Ascending aorta (tissue), 2 donors: ENCODE results near the gene PPIF. TPM values are rescaled to one million over a fixed set of nuclear protein-coding genes. Genes with fewer than 3 reads are reported as not detected.

Source experiments
- DNase-seq, 2 donors: peaks; one replicate each; pipeline ENCODE4 v3.0.0-alpha.2; 2019; ENCODE audit warnings: low spot score in 2 of 2
- H3K27ac ChIP-seq, 2 donors: fragments of 200-600 bp; sonication (generic); one replicate each; pipeline ENCODE4 v1.5.1; 2016 to 2017; ENCODE audit warnings: mild to moderate bottlenecking in 1 of 2
- H3K27me3 ChIP-seq: fragments of 200-600 bp; sonication (generic); one replicate; pipeline ENCODE4 v1.5.1; 2017
- H3K36me3 ChIP-seq, 2 donors: fragments of 200-600 bp; sonication (generic); one replicate each; pipeline ENCODE4 v1.5.1; 2016
- H3K4me1 ChIP-seq, 2 donors: fragments of 200-600 bp; sonication (generic); one replicate each; pipeline ENCODE4 v1.5.1; 2016 to 2017; ENCODE audit warnings: mild to moderate bottlenecking in 1 of 2
- H3K4me3 ChIP-seq, 2 donors: fragments of 200-600 bp; sonication (generic); one replicate each; pipeline ENCODE4 v1.5.1; 2016 to 2017; ENCODE audit warnings: mild to moderate bottlenecking in 1 of 2
- H3K9me3 ChIP-seq, 2 donors: fragments of 200-600 bp; sonication (generic); one replicate each; pipeline ENCODE4 v1.5.1; 2016
- intact Hi-C: fragments of 100-400 bp; cut with DNase I; formaldehyde crosslinking; loops from one replicate; pipeline ENCODE4 v1.15.1; 2023
- total RNA-seq: library from RNA; depleted of rRNA; stranded (reverse); fragments of >200 nt; gene quantifications from one replicate; pipeline ENCODE4 v1.1.0, GENCODE V29; 2016
- TF ChIP-seq, protein P1 (sequence below), 3 experiments: fragments of 200-600 bp in 2 of 3; fragments of 450-650 bp in 1 of 3; sonication (generic) in 2 of 3; IDR thresholded peaks; one replicate each; pipeline ENCODE4 v1.5.1; 2016 to 2019; ENCODE audit warnings: antibody characterized with exemption in 3 of 3, mild to moderate bottlenecking in 1 of 3, moderate library complexity in 1 of 3

PPIF gene
- 172 TPM for total RNA-seq

- Histone ChIP-seq H3K36me3 (peaks cover 17 to 29% of the 10 kb centered on the region in 2 donors), H3K27ac (peak within 1 kb of the TSS; percentile 64 to 73), H3K9me3 (no peaks in the 10 kb centered on the region), H3K4me1 (peaks cover 4 to 10% of the 10 kb centered on the region in 2 donors), H3K27me3 (no peaks in the 10 kb centered on the region), H3K4me3 (peak within 1 kb of the TSS; percentile 67 to 80)
- TF ChIP-seq, protein P1, sequence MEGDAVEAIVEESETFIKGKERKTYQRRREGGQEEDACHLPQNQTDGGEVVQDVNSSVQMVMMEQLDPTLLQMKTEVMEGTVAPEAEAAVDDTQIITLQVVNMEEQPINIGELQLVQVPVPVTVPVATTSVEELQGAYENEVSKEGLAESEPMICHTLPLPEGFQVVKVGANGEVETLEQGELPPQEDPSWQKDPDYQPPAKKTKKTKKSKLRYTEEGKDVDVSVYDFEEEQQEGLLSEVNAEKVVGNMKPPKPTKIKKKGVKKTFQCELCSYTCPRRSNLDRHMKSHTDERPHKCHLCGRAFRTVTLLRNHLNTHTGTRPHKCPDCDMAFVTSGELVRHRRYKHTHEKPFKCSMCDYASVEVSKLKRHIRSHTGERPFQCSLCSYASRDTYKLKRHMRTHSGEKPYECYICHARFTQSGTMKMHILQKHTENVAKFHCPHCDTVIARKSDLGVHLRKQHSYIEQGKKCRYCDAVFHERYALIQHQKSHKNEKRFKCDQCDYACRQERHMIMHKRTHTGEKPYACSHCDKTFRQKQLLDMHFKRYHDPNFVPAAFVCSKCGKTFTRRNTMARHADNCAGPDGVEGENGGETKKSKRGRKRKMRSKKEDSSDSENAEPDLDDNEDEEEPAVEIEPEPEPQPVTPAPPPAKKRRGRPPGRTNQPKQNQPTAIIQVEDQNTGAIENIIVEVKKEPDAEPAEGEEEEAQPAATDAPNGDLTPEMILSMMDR (IDR thresholded peaks at IDR 0.05) = peak; percentile 95 to 99 (median 99)
- peak; percentile 77 to 97 for DNase-seq
- intact Hi-C loops = no loop called here
Measured at GRCh38 chr10:79347226-79347893, at the start of gene PPIF. TSS of gene PPIF (plus strand) at chr10:79347469. CDS start at chr10:79347549, 80 bp downstream.

DNA sequence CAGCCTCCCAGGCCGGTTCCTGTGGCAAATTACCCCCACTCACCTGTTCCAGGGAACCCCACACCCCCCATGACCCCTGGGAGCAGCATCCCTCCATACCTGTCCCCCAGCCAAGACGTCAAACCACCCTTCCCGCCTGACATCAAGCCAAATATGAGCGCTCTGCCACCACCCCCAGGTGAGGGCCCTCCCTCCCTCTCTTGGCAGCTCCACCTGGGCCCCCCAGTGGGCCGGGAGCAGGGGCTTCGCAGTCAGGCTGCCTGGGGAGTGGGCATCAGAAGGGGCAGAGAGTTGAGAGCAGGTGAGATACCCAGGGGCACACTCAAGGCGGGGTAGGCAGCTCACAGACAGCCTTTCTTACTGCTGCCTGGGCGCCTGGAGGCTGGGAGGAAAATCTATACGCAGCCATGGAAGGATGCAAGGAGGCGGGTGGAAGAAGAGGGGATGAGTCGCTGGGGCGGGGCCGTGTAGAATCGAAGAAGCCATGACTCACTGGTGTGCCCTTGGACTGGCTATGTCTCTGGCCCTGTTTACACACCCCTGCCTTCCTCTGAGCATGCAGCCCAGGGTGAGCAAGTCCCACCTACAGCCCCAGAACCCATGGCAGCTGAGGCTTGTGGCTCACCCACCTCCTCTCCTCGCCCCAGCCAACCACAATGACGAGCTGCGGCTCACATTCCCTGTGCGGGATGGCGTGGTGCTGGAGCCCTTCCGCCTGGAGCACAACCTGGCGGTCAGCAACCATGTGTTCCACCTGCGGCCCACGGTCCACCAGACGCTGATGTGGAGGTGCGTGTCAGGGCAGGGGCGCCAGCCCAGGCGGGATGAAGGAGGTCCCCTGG is 48.6 kb upstream of the PPIF start:
- H3K36me3 ChIP-seq = peaks cover 75 to 94% of the 10 kb centered on the region in 2 donors
- H3K4me1 ChIP-seq = peaks cover 3 to 14% of the 10 kb centered on the region in 2 donors
- H3K4me3 ChIP-seq = no peak overlapping the region
- intact Hi-C loops = loop anchor here (2.0 kb wide), 1 partner anchor 52 kb away; no protein-coding TSS in a partner anchor
- H3K27me3 ChIP-seq = no peaks in the 10 kb centered on the region
- peak in 1 of 2 donors; percentile 86 for DNase-seq
- TF ChIP-seq, protein P1 (IDR thresholded peaks at IDR 0.05) = no peak
- H3K9me3 ChIP-seq = no peaks in the 10 kb centered on the region
- peak overlapping the region; percentile 20 to 70 for H3K27ac ChIP-seq

DNA sequence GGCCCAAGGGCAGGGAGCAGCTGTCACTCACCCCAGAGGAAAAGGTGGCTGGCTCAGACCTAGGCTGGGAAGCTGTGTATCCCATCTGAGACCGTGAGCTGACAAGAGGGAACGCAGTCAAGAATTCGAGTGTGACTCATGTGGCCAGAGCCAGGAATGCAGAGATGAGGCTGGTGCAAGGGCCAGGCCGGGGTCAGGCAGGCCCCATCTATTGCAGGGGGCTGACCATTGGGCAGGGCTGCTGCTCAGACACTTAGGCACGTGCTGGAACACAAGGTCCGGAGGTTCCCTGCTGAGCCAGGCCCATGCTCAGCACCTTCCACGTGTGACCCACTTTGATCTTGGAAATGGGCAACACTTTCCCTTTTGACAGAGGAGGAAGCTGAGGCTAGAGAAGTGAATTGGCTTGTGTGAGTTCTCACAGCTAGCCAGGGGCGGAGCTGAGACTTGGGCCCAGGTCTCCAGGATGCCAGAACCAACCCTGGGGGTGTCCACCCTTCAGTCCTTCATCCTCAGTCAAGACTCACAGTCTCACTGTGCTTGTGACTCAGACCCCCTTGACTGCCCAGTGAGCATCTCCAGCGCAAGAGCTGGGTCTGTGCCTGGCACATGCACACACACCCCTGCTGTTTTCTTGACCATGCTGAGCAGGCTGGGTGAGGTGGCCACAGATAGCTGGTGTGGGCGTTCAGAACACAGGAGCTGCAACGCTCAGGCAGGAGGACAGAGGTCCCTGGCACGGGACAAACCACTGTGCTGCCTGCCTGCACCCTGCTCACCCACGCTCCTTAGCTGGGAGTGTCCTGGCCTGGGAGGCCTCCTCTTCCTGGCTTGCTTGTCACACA is 47.6 kb upstream of the PPIF start:
- peaks cover 85 to 94% of the 10 kb centered on the region in 2 donors for H3K36me3 ChIP-seq
- DNase-seq = no peak

GRCh38 chr10:79300711-79301110 is 46.6 kb upstream of the PPIF start:
- no peaks in the 10 kb centered on the region for H3K9me3 ChIP-seq
- no peak for DNase-seq
- H3K36me3 ChIP-seq = peaks cover 89 to 95% of the 10 kb centered on the region in 2 donors
- H3K27me3 ChIP-seq = no peaks in the 10 kb centered on the region
- H3K4me1 ChIP-seq = peaks cover 3 to 14% of the 10 kb centered on the region in 2 donors
- H3K27ac ChIP-seq = no peak overlapping the region
- TF ChIP-seq, protein P1 (IDR thresholded peaks at IDR 0.05) = no peak
- intact Hi-C loops = no loop called here
- no peak overlapping the region for H3K4me3 ChIP-seq

More for the DNA sequence above, 47.6 kb upstream of the PPIF start:
- Histone ChIP-seq H3K4me3 (no peak overlapping the region), H3K27me3 (no peaks in the 10 kb centered on the region), H3K27ac (peak overlapping the region; percentile 20 to 70), H3K4me1 (peaks cover 3 to 14% of the 10 kb centered on the region in 2 donors), H3K9me3 (no peaks in the 10 kb centered on the region)
- TF ChIP-seq, protein P1 (IDR thresholded peaks at IDR 0.05) = no peak
- intact Hi-C loops = loop anchor here (2.0 kb wide), 1 partner anchor 53 kb away; no protein-coding TSS in a partner anchor
